GM18505 (cell line): ENCODE data around the gene WNT9B.

ENCODE experiments used
- ATAC-seq: cut with Tn5 transposase; IDR thresholded peaks from one replicate; pipeline ENCODE4 v1.9.1; 2021; ENCODE audit not compliant: unreplicated experiment
- POLR2A ChIP-seq: IDR thresholded peaks from 4 replicates; pipeline ENCODE4 v1.6.1; 2011; ENCODE audit warnings: borderline replicate concordance; ENCODE audit not compliant: insufficient read depth, insufficient read length; ENCODE audit errors: extremely low read depth

The WNT9B gene

DNA sequence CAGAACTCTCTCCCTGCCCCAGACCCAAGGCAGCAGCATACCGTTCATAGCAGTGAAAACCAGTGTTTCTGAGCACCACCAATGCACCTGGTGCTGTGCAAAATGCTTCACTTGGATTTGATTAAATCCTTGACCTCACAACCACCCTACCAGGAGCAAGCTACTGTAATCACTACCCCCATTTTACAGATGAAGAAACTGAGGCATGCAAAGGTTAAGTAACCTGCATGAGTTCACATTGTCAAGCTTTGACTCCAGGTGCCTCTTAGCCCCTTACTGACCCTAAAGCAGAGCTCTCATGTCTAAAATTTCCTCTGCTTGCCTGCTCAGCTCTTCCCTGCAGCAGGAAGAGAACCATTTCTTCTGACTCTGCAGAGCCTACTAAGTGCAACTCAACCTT is 37.3 kb downstream of the WNT9B start:
- ATAC-seq = no peak
- TF ChIP-seq POLR2A = no peak

DNA sequence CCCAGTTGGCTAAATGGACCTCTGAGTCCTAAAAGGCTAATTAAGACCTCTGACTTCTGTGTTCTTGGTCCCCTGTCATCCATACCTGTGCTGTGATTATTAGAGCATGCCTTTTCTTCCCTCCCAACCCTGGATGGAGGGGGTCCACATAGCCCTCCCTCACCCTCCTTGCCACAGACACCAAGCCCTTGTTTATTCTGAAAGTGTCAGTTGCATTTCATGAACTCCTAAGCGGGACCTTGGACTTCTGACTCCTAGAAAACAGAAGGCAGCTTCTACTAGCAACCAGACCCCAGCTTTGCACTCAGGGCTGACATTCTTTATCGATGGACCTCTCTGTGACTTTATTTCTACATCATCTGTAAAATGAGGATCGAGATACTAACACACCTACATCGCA is 38.1 kb downstream of the WNT9B start:
- TF ChIP-seq POLR2A = no peak
- ATAC-seq = no peak

GRCh38 chr17:46889992-46890564 is 38.7 kb downstream of the WNT9B start:
- TF ChIP-seq POLR2A = no peak
- ATAC-seq = no peak

GRCh38 chr17:46890638-46891037 is 39.3 kb downstream of the WNT9B start:
- no peak for ATAC-seq
- no peak for TF ChIP-seq POLR2A

DNA sequence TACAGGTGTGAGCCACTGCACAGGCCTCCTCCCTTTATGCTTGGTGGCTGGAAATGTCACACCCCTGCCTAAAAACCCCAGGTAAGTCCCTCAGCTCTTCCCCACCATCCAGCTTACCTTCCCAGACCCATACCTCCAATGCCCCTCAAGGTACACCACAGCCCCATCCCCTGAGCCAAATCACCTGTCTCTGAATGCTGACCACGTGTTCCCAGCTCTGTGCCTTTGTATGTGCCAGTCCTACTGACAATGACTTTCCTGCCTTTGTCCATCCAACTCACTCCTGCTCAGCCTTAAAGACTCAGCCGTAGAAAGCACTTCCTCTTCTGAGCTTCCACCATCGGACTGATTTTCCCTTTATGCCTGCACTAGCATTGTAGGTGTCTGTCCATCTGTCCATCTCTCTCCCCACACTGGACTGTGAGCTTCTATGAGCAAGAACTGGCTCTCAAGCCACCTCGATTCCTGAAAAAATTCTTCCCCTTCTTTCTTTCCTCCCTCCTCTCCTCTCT is 40.9 kb downstream of the WNT9B start:
- no peak for ATAC-seq

DNA sequence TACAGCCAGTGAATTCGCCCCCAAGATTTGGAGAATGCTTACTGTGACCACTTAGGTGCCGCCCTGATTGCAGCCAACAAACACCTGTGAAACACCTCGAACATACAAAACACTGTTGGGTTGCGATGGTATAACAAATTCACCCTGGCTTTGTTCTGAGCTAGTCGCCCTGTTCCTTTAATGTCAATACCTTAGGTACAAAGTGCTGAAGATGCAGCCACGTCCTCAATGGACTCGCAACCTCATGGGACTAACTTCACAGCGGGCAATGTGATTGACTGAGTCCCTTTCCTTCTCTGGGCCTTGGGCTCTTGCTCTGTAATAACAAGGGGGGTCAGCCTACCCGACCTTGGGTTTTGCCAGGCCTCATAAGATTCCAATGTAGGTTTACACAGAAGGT is 42.6 kb downstream of the WNT9B start:
- ATAC-seq = no peak
- TF ChIP-seq POLR2A = no peak

More for the DNA sequence above, 40.9 kb downstream of the WNT9B start:
- no peak for TF ChIP-seq POLR2A

- no peak for ATAC-seq
- no peak for TF ChIP-seq POLR2A
Observed at GRCh38 chr17:46894476-46895151, 43.2 kb downstream of the WNT9B start.

DNA sequence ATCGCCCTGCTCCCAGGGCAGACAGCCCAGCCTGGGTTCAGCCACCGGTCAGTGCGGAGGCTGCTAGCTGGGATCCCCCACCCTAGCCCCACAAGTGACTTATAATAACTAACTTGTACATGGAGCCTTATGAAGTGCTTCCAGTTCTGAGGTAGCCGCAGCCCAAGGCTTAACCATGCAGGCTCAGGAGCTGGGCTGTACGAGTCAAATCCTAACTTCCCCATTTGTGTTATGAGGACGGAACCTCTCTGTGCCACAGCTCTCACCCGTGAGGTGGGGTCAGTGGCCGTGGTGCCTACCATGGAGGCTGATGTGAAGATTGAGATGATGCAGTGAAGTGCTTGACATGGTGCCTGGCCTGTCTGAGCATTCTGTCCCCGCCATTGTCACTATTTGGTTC is 43.8 kb downstream of the WNT9B start:
- TF ChIP-seq POLR2A = no peak
- ATAC-seq = no peak

- no peak for TF ChIP-seq POLR2A
- ATAC-seq = no peak
Observed at GRCh38 chr17:46896991-46897390, 45.6 kb downstream of the WNT9B start.

GRCh38 chr17:46898364-46898763 is 47.0 kb downstream of the WNT9B start:
- no peak for TF ChIP-seq POLR2A
- ATAC-seq = no peak

DNA sequence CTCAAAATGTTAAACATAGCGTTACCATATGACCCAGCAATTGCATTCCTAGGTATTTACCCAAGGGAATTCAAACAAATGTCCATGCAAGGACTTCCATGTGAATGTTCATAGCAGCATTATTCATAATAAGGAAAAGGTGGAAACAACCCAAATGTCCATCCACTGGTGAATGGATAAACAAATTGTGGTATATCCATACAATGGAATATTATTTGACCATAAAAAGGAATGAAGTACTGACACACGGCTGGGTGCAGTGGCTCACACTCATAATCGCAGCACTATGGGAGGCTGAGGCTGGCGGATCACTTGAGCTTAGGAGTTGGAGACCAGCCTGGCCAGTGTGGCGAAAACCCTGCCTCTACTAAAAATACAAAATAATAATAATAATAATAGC is 47.5 kb downstream of the WNT9B start:
- TF ChIP-seq POLR2A = no peak
- ATAC-seq = no peak

DNA sequence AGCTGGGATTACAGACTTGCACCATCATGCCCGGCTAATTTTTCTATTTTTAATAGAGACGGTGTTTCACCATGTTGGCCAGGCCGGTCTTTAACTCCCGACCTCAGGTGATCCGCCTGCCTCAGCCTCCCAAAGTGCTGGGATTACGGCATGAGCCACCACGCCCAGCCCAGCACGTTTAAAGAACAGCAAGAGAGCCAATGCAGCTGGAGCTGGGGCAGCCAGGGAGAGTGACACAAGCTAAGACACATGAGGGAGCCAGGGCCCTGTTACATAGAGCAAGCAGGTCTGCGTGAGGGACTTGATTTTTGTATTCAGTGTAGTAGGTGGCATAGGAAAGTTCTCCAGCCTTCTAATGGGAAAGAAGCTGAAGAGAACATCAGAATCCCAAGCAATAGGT is 49.9 kb downstream of the WNT9B start:
- ATAC-seq = no peak
- TF ChIP-seq POLR2A = no peak

GRCh38 chr17:46903762-46904672 is 52.6 kb downstream of the WNT9B start:
- no peak for ATAC-seq
- TF ChIP-seq POLR2A = no peak
